HepG2 (cell line): ENCODE measurements around the gene ZNF490. TPM values are rescaled to one million over a fixed set of nuclear protein-coding genes. Genes with fewer than 3 reads are reported as not detected.

Experiments
- BCL3 ChIP-seq: sonication (generic); formaldehyde crosslinking; IDR thresholded peaks from 2 replicates; pipeline ENCODE4 v1.5.1; 2020; ENCODE audit warnings: mild to moderate bottlenecking, missing genetic modification reagents, moderate library complexity
- BHLHE40 ChIP-seq: IDR thresholded peaks from 2 replicates; pipeline ENCODE4 v1.6.1; 2011; ENCODE audit warnings: low read length, improper control_type of control experiment
- BORCS8-MEF2B ChIP-seq: sonication (generic); formaldehyde crosslinking; IDR thresholded peaks from 2 replicates; pipeline ENCODE4 v1.8.0; 2022; ENCODE audit warnings: mild to moderate bottlenecking, missing genetic modification reagents
- CBX5 ChIP-seq: sonication (generic); formaldehyde crosslinking; IDR thresholded peaks from 2 replicates; pipeline ENCODE4 v1.4.0; 2020; ENCODE audit warnings: missing genetic modification reagents, borderline replicate concordance
- ESRRA ChIP-seq: sonication (generic); formaldehyde crosslinking; IDR thresholded peaks from 2 replicates; pipeline ENCODE4 v1.5.1; 2020; ENCODE audit warnings: mild to moderate bottlenecking, low read depth, missing genetic modification reagents
- FOSL2 ChIP-seq: sonication (generic); formaldehyde crosslinking; IDR thresholded peaks from 2 replicates; pipeline ENCODE4 v1.4.0; 2020; ENCODE audit warnings: missing genetic modification reagents
- FOXK1 ChIP-seq: sonication (generic); formaldehyde crosslinking; IDR thresholded peaks from 2 replicates; pipeline ENCODE4 v1.4.0; 2020; ENCODE audit warnings: low read depth, missing genetic modification reagents, borderline replicate concordance
- FOXM1 ChIP-seq: sonication (generic); formaldehyde crosslinking; IDR thresholded peaks from 2 replicates; pipeline ENCODE4 v1.5.0; 2020; ENCODE audit warnings: missing genetic modification reagents
- GMEB1 ChIP-seq: sonication (generic); formaldehyde crosslinking; IDR thresholded peaks from 2 replicates; pipeline ENCODE4 v1.5.1; 2020; ENCODE audit warnings: missing genetic modification reagents, mild to moderate bottlenecking, borderline replicate concordance
- GPN1 ChIP-seq: sonication (generic); formaldehyde crosslinking; IDR thresholded peaks from 2 replicates; pipeline ENCODE4 v1.5.1; 2020; ENCODE audit warnings: missing genetic modification reagents, borderline replicate concordance
- HDAC1 ChIP-seq: sonication (generic); formaldehyde crosslinking; IDR thresholded peaks from 2 replicates; pipeline ENCODE4 v1.5.1; 2020; ENCODE audit warnings: mild to moderate bottlenecking, missing genetic modification reagents
- HNRNPLL ChIP-seq: fragments of 200-400 bp; formaldehyde crosslinking; IDR thresholded peaks from 2 replicates; pipeline ENCODE4 v1.6.1; 2017; ENCODE audit warnings: mild to moderate bottlenecking, low read depth, low read length; ENCODE audit not compliant: poor library complexity, severe bottlenecking
- KAT8 ChIP-seq: IDR thresholded peaks from 2 replicates; pipeline ENCODE4 v1.6.1; 2016; ENCODE audit warnings: missing genetic modification reagents, missing compliant biosample characterization
- KLF11 ChIP-seq: IDR thresholded peaks from 2 replicates; pipeline ENCODE4 v1.6.1; 2016; ENCODE audit warnings: missing compliant biosample characterization
- MIER2 ChIP-seq: IDR thresholded peaks from 2 replicates; pipeline ENCODE4 v1.6.1; 2016; ENCODE audit warnings: missing biosample characterization, missing genetic modification reagents
- NFE2L1 ChIP-seq: sonication (generic); formaldehyde crosslinking; IDR thresholded peaks from 2 replicates; pipeline ENCODE4 v1.4.0; 2020; ENCODE audit warnings: missing genetic modification reagents, mild to moderate bottlenecking, borderline replicate concordance
- POLR2A ChIP-seq, 2 experiments: IDR thresholded peaks; 2 replicates each; pipeline ENCODE4 v1.6.1; 2011; ENCODE audit warnings: low read depth in 2 of 2, low read length in 2 of 2, mild to moderate bottlenecking in 1 of 2, moderate library complexity in 1 of 2; ENCODE audit not compliant: insufficient read depth in 1 of 2
- RBFOX2 ChIP-seq: fragments of 200-400 bp; formaldehyde crosslinking; IDR thresholded peaks from 2 replicates; pipeline ENCODE4 v1.6.1; 2017; ENCODE audit warnings: low read depth, mild to moderate bottlenecking, low read length
- REXO4 ChIP-seq: sonication (generic); formaldehyde crosslinking; IDR thresholded peaks from 2 replicates; pipeline ENCODE4 v1.8.0; 2022; ENCODE audit warnings: missing genetic modification reagents, mild to moderate bottlenecking, borderline replicate concordance
- SMAD1 ChIP-seq: sonication (generic); formaldehyde crosslinking; IDR thresholded peaks from 2 replicates; pipeline ENCODE4 v1.4.0; 2020; ENCODE audit warnings: missing genetic modification reagents, low read depth, mild to moderate bottlenecking, borderline replicate concordance
- ZFP90 ChIP-seq: sonication (generic); formaldehyde crosslinking; IDR thresholded peaks from 2 replicates; pipeline ENCODE4 v1.8.0; 2022; ENCODE audit warnings: missing genetic modification reagents, mild to moderate bottlenecking, inconsistent platforms, borderline replicate concordance
- ZNF10 ChIP-seq: sonication (generic); formaldehyde crosslinking; IDR thresholded peaks from 2 replicates; pipeline ENCODE4 v1.4.0; 2020; ENCODE audit warnings: mild to moderate bottlenecking, low read depth, missing genetic modification reagents, borderline replicate concordance
- ZNF230 ChIP-seq: sonication (generic); formaldehyde crosslinking; IDR thresholded peaks from 2 replicates; pipeline ENCODE4 v1.4.0; 2020; ENCODE audit warnings: mild to moderate bottlenecking, missing genetic modification reagents
- ZNF3 ChIP-seq: IDR thresholded peaks from 2 replicates; pipeline ENCODE4 v1.7.0; 2017; ENCODE audit warnings: inconsistent platforms
- ZNF496 ChIP-seq: sonication (generic); formaldehyde crosslinking; IDR thresholded peaks from 2 replicates; pipeline ENCODE4 v1.8.1; 2023; ENCODE audit warnings: mild to moderate bottlenecking, moderate library complexity, missing genetic modification reagents; ENCODE audit not compliant: insufficient replicate concordance
- ZNF512 ChIP-seq: sonication (generic); formaldehyde crosslinking; IDR thresholded peaks from 2 replicates; pipeline ENCODE4 v1.4.0; 2020; ENCODE audit warnings: mild to moderate bottlenecking, missing genetic modification reagents
- ZNF724P ChIP-seq: sonication (generic); formaldehyde crosslinking; IDR thresholded peaks from 2 replicates; pipeline ENCODE4 v1.8.0; 2022; ENCODE audit warnings: missing genetic modification reagents, borderline replicate concordance
- polyA plus RNA-seq, 8 experiments: library from polyadenylated mRNA; depleted of rRNA in 3 of 8; stranded (reverse) in 7 of 8; unstranded in 1 of 8; fragments of >200 nt; fragmentation: Illumina TruSeq in 4 of 8; extraction: Trizol in 4 of 8; gene quantifications; 2 replicates each; pipeline versions ENCODE4 v1.2.1 to v1.2.3, GENCODE V29; 2011 to 2016; ENCODE audit warnings: low read depth in 4 of 8, missing spikeins in 1 of 8, mixed read lengths in 1 of 8; ENCODE audit not compliant: insufficient read depth in 1 of 8
- total RNA-seq, 5 experiments: library from RNA; depleted of rRNA; stranded (reverse); fragments of >200 nt; fragmentation: Illumina TruSeq; extraction: Trizol; gene quantifications; 2 replicates each; pipeline ENCODE4 v1.2.3, GENCODE V29; 2016; ENCODE audit warnings: low read depth in 1 of 5

ZNF490 gene
- total and polyA plus RNA-seq, 2 of the 13 experiments (the other 11 are each of a cell fraction or from before 2014, with no cell fraction given), result 1.3 to 2.9 TPM

GRCh38 chr19:12610540-12611360 is at the start of gene ZNF490, which contains the start of gene ZNF791 (continued):
- TF ChIP-seq CBX5 (CRISPR knock-in tag) (peak; percentile 87; the same call in 1 of the 2 replicates), KAT8 (CRISPR knock-in tag) (peak; percentile 96), NFE2L1 (CRISPR knock-in tag) (no peak), FOSL2 (CRISPR knock-in tag) (peak; percentile 60), FOXM1 (CRISPR knock-in tag) (no peak), HNRNPLL (peak; percentile 71), REXO4 (CRISPR knock-in tag) (no peak), ZNF496 (CRISPR knock-in tag) (no peak), ZNF3 (0 out of 2 replicates have a peak, but pooled peaks have one; percentile 48), ZNF512 (CRISPR knock-in tag) (no peak), FOXK1 (CRISPR knock-in tag) (peak; percentile 91), ESRRA (CRISPR knock-in tag) (no peak), RBFOX2 (peak; percentile 93), SMAD1 (CRISPR knock-in tag) (no peak), HDAC1 (peak; percentile 90), GMEB1 (peak; percentile 99), BORCS8-MEF2B (CRISPR knock-in tag) (0 out of 2 replicates have a peak, but pooled peaks have one; percentile 2), GPN1 (CRISPR knock-in tag) (no peak), ZNF724P (CRISPR knock-in tag) (no peak), ZNF10 (no peak), KLF11 (CRISPR knock-in tag) (peak; percentile 56; the same call in 1 of the 2 replicates), ZFP90 (peak; percentile 67; the same call in 1 of the 2 replicates), BCL3 (CRISPR knock-in tag) (no peak), POLR2A (IDR thresholded peaks at IDR 0.05; ENCODE audit: insufficient read depth in 1 of 2, low read depth in 2 of 2, low read length in 2 of 2) (peak; percentile 84 to 92), BHLHE40 (no peak), MIER2 (CRISPR knock-in tag) (0 out of 2 replicates have a peak, but pooled peaks have one; percentile 37), ZNF230 (peak; percentile 71)
